HL-60/S4 (cell line): ENCODE results near the gene CHKB.
"Not testable (repeated sequence)": the region's sequence is repeated elsewhere in the genome, so short reads cannot be mapped to it uniquely, and the experiment has no call there.

Source experiments
- in situ Hi-C: fragments of 300-500 bp; cut with MboI; formaldehyde crosslinking; loops from 2 replicates; pipeline ENCODE4 v1.14.3; 2022; ENCODE audit warnings: low sequenced_read_pairs

Gene CHKB, protein sequence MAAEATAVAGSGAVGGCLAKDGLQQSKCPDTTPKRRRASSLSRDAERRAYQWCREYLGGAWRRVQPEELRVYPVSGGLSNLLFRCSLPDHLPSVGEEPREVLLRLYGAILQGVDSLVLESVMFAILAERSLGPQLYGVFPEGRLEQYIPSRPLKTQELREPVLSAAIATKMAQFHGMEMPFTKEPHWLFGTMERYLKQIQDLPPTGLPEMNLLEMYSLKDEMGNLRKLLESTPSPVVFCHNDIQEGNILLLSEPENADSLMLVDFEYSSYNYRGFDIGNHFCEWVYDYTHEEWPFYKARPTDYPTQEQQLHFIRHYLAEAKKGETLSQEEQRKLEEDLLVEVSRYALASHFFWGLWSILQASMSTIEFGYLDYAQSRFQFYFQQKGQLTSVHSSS

DNA sequence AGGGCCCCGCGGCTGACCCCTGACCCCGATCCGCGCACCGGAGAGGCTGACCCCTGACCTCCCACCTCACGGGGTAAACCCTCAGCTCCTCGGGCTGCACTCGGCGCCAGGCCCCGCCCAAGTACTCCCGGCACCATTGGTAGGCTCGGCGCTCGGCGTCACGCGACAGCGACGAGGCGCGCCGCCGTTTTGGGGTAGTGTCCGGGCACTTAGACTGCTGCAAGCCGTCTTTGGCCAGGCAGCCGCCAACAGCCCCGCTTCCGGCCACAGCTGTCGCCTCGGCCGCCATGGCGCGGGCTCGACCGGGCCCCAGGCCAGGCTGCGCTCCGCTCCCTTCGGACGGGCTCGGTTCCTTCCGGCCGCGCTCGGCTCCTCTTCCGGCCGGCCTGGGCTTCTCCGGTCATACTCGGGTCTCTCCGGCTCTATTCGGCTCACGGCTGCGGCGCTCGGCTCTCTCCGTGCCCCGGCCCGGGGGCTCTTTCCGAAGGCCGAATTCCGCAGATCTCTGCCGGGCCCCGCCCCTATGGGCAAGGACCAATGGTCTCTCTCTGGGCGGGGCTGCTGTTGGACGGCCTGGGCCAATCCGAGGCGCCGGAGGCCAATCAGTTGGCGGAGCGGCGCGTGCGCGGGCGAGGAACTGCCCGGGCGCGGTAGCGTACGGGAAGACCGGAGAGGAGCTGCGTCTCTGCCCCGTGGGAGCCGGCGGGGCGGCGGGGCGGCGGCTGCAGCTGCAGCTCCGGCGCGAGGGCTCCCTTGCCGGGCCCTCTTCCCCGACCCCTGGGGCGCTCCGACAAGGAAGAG is at the start of gene CHKB:
TSS of gene CHKB (minus strand) at position 357 of the 801 bp plus-strand sequence. CDS start at position 289, 68 bp downstream.
- in situ Hi-C loops, result no loop called here

DNA sequence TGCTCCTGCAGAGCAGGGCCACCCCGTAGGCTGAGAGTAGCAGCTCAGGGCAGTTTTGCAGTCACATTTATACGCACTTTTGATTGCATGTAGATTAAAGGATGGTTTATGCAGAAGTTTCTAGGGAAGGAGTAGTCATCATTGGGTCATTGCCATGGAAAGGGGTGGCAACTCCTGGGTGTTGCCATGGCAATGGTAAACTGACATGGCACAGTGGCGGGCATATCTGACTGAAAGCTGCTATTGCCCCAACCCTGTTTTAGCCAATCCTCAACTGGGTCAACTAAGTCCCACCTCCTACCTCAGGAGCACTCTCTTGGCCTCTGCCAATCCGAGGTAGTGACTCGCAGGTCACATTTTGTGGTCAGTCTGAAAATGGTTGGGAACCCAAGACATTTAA is 47.7 kb upstream of the CHKB start:
- in situ Hi-C loops, result no loop called here

DNA sequence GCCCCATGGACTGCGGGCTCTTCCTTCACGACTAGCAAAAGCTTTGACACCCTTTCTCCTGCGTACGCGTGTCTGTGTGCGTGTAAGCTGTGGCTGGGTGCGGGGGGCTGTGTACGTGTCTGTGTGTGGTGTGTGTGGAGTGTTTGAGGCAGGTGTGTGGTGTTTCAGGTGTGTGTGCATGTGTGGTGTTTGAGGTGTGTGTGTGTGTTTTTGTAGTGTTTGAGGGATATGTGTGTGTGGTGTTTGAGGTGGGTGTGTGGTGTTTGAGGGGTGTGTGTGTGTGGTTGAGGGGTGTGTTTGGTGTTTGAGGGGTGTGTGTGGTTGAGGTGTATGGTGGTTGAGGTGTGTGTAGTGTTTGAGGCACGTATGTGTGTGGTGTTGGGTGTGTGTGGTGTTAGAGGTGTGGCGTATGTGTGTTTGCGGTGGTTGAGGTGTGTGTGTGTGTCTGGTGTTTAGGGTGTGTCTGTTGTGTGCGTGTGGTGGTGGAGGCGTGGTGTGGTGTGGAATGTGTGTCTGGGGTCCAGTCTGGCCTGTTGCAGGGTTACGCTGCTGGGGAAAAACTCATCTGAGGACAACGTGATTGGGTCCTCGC is 46.0 kb upstream of the CHKB start:
- in situ Hi-C loops, result no loop called here

GRCh38 chr22:50627642-50628542 is 45.2 kb upstream of the CHKB start, which contains the start of gene ARSA:
ARSA (minus strand) TSS chr22:50628152; CDS start chr22:50627779, 373 bp downstream.
- in situ Hi-C loops, result no loop called here

DNA sequence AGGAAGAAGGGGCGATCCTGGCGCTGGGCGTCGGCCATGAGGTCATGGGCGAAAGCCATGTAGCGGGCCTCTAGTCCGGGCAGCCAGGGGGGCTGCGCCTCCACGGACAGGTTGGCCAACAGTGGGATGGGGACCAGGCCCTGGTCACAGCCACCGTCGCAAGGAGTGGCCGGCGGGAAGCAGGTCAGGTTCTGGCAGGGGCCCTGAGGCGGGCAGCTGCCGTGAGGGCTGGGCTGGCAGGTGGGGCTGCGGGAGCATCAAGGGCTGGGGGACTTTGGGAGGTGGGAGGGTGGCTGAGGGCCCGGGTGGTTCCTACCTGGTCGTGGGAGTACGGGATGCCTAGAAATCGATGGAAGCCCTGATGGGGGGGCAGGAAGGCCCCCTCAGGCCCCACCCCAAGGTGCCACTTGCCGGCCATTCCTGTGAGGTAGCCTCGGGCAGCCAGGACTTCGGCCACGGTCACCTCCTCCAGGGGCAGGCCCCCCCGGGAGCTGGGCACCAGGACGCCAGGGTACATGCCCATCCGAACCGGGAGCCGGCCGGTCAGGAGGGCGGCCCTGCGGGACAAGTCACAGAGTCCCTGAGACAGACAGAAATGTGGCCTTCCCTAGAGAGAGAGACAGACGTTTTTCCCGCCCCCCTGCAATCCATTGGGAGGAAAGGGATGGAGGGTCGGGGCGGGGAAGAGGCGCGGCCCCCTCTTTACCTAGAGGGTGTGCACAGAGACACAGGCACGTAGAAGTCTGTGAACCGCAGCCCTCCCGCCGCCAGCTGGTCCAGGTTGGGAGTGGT is 44.4 kb upstream of the CHKB start:
- in situ Hi-C loops, result no loop called here

DNA sequence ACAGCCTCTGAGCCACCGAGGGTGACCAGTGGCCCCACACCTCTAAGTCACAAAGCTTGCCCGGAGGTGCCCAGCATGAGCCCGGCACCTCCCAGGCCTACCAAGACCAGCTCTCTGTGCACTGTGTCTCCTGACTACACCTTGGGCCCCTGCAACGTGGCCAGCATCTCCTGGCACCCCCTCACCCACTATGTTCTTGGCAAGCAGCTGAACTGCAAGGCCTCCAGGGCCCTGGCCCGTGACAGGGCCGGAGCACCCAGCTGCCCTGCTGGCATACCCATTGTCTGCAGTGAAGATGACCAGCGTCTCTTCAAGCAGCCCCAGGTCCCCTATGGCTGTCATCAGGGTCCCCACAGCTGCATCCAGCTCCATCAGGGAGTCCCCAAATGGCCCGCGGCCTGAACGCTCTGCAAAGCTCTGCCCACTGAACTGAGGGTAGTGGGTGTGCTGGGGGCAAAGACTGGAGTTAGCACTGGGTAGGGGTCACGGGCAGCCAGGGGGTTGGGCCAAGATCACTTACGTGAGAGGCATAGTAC is 43.7 kb upstream of the CHKB start:
- in situ Hi-C loops, result no loop called here

GRCh38 chr22:50625568-50626313 is 43.1 kb upstream of the CHKB start:
- in situ Hi-C loops, result no loop called here

DNA sequence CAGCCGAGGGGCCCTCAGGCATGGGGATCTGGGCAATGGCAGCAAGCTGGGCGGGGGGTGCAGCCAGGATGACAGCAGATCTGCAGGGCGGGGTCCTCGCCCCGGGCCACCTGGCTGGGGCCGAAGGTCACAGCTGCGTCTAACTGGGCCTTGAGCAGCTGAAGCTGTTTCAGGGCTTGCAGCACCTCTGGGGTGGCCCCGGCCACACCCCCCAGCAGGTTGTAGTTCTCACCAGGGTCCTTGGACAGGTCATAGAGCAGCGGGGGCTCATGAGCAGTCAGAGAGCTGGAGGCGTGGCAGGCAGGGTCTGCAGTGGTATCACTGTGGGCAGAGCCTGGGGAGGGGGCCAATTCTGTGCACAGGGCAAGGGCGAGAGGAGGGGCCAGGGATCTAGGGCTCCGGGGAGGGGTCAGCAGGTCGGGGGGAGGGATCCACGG is 42.5 kb upstream of the CHKB start:
- in situ Hi-C loops, result no loop called here

DNA sequence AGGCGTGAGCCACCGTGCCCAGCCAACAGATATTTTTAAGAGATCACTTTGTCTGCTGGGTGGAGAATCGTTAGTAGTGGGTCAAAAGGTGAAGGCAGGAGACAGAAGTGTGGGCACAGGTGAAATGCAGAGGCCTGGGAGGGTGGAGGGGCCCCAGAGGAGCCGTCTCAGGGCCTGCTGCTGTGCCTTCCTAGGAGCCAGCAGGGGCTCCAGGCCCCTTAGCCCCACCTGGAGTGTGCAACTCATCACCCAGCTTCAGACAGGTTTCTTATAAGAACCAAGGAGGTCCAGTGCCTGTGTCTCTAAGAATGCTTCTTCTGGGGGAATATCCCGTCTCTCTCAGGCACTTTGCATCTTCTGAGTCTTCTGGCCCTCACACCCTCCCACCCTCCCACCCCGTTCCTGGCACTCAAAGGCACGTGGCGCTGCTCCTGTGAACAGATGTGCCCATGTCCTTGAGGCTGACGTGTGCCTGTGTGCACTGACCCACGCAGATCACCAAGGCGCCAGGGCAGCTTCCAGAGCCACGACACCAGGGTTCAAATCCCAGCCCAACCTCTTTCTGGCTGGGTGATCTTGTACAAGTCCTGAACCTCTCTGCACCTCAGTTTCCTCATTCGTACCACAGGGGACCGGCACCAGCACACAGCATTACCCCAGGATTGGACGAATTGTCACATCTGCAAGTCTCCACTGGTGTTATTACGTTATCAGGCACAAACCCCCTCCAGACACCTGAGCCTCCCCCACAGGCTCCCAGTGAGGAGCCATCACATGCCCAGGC is 41.9 kb upstream of the CHKB start:
- in situ Hi-C loops, result no loop called here

DNA sequence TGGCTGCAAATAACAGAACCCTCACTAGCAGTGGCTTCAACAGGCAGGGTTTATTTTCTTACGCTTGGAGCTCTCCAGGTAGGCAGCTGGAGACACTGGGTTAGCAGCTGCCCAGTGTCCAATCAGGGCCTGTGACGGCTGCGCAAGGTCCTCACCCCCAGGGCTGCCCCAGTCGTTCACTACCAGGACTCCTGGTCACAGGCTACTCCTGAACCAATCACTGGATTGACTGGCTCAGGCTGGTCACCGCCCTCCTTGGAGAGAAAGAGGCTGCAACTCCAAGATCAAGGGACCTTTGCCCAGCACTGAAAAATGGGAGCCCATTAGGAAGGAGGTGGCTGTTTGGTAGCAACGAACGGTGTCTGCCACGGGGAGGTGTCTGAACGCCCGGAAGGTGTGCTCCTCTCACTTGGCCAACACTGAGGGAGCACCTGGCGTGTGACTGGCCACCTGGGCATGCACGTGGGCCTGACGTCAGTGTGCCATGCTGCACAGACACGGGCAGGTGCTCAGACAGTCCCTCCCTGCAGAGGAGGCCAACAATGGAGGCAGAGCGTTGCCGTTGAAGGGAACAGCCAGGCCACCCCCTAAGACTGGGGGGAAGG is 40.2 kb upstream of the CHKB start:
- in situ Hi-C loops, result no loop called here

DNA sequence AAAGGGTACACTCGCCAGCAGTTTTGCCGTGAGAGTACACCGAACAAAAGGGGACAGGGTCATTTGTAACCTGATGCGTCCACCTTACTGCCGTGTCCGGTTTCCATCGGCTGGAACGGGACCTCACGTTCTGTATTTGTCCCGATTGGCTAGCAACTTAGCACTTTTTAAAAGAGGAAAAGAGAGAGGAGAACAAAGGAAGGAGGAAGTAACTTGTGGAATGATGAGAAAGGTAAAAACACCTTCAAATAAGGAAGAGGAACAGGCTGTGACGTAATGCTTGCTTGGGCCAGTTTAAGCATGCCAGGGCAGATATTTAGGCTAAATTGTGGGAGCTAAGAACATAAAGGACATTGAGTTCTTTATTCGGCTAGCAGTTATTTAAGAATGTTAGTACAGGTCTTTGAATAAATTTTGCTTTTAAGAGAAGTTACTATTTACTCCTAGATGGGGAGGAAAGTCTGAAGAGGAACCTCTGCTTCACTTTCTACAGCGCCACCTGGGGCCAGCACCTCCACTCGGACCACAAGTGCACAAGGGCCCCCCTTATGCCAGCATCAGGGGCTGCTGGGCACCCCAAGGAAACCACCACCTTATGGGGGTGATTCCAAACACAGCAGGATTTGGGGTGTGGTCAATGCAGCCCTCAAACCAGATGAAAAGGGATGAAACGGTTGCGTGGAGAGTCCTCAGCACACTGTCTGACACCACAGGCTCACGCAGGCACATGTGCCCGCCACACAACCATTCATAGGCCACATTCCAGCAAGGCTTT is 39.5 kb upstream of the CHKB start:
- in situ Hi-C loops, result no loop called here

- in situ Hi-C loops, result no loop called here
Observed at GRCh38 chr22:50621356-50621880, 38.8 kb upstream of the CHKB start.

- in situ Hi-C loops, result no loop called here
Observed at GRCh38 chr22:50620593-50621355, 38.1 kb upstream of the CHKB start.

- in situ Hi-C loops, result not testable (repeated sequence)
Observed at GRCh38 chr22:50614296-50614695, 31.6 kb upstream of the CHKB start.

DNA sequence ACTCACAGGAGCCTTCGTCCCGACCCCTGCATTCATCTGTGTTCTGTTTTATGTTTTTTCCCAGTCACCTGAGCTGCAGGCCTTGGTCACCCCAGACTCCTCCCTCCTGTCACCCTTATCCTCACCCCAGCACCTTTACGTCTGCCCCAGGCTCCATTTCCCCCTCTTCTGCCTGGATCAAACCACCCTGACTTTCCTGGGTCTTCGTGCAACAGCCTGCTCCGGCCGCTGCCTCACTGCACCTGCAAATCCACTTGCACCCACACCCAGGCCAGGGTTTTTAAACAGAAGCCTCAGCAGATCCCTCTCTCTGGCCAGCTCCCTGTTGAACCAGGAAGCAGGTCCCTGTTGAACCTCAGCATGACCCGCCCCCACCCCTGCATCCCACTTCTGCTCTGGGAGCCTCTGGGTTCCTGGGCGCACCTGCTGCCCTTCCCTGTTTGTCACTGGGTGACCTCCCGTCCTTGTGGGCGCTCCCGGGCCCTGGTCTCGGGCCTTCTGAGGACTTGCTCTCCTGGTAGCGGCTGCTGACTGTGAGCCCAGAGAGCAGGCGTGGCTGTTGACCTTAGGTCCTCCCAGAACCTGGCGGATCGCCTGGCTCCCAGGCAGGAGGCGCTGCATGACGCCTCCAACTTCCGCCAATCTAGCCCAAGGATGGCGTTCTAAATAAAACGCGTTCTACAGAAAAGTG is 30.8 kb upstream of the CHKB start:
- in situ Hi-C loops, result no loop called here
